HG03565 (cell line): Measurements from ENCODE around the gene SRSF10.
A peak's percentile ranks its signal among the peaks of the same experiment; 100 is the strongest.
"Not testable (repeated sequence)": the region's sequence is repeated elsewhere in the genome, so short reads cannot be mapped to it uniquely, and the experiment has no call there.

ENCODE experiments used
- ATAC-seq: cut with Tn5 transposase; IDR thresholded peaks from one replicate; pipeline ENCODE4 v1.9.1; 2021; ENCODE audit warnings: mild to moderate bottlenecking, moderate library complexity; ENCODE audit not compliant: unreplicated experiment

The SRSF10 gene

DNA sequence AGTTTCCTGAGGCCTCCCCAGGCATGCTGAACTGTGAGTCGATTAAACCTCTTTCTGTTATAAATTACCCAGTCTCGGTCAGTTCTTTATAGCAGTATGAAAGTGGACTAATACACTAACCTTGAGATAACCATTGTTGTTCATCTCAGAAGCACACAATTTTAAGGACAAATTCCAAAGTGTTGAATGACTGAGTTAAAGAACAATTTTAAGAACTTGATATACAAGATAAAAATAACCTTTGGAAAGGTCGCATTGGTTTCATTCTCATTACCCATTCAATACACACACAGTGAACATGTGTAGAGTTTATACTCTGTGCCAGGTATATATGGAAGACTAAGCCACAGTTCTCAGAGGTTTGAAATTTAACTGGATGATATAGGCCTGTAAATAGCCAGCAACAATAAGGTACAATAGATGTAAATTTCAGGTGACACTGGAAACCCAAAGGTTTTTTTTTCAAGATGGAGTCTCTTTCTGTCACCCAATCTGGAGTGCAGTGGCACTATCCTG is 19.1 kb upstream of the SRSF10 start:
- ATAC-seq, result no peak

DNA sequence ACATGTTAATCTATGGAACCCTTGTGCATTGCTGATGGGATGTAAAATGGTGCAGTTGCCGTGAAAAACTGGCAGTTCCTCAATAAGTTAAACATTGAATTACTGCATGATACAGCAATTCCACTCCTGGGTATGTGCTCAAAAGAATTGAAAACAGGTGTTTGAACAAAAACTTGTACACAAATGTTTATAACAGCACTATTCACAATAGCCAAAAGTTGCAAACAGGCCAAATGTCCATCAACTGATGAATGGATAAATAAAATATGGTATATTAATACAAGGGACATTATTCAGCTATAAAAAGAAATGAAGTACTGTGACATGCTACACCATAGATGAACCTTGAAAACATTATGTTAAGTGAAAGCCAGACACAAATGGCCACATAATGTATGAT is 17.7 kb upstream of the SRSF10 start:
- no peak for ATAC-seq

DNA sequence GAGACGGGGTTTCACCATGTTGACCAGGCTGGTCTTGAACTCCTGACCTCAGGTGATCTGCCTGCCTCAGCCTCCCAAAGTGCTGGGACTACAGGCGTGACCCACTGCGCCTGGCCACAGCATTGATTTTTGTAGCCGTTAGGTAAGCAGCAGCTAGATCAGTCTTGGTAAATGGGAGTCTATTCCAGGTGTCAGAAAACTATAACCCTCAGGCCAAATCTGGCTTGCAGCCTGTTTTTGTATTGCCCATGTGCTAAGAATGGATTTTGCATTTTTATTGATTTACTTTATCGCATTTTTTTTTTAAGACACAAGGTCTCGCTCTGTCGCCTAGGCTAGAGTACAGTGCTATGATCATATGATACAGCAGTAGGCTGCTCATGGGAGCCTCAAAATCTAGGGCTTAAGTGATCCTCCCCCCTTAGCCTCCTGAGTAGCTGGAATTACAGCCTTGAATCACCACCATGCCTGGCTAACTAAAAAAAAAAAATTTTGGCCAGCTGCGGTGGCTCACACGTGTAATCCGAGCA is 16.6 kb upstream of the SRSF10 start:
- ATAC-seq, result no peak

DNA sequence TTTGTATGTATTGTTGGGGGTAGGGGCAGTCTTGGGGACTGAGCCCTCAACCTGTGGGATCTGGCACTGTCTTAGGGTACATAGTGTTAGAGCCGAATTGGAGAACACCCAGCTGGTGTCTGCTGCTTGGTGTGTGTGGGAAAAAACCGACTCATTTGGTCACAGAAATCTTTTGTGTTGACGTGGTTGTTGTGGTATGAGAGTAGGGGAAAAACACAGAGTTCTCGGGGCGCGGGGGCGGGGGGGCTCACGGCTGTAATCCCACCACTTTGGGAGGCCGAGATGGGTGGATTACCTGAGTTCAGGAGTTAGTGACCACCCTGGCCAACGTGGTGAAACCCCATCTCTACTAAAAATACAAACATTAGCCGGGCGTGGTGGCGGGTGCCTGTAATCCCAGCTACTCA is 15.3 kb upstream of the SRSF10 start:
- no peak for ATAC-seq

DNA sequence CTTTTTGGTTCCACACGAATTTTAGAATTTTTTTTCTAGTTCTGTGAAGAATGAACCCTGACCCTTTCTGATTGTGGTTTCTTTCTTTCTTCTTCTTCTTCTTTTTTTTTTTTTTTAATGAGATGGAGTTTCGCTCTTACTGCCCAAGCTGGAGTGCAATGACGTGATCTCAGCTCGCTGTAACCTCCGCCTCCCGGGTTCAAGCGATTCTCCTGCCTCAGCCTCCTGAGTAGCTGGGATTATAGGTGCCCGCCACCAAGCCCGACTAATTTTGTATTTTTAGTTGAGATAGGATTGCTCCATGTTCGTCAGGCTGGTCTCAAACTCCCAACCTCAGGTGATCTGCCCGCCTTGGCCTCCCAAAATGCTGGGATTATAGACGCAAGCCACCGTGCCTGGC is 11.9 kb upstream of the SRSF10 start:
- not testable (repeated sequence) for ATAC-seq

DNA sequence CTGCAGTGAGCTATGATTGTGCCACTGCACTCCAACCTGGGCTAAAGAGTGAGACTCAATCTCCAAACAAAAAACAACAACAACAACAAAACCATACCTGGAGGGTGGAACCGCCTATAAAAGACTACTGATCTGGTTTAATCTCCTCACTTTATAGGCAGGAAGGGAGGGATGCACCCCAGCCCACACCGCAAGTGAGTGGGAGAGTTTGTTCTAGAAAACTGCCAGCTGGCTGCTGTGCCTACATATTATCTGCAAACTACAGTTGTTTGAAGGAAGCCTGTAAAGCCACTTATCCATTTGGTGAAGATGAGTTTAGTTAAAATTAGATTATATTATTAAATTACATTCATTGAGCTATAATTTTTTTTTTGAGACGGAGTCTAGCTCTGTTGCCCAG is 9.1 kb upstream of the SRSF10 start:
- no peak for ATAC-seq

DNA sequence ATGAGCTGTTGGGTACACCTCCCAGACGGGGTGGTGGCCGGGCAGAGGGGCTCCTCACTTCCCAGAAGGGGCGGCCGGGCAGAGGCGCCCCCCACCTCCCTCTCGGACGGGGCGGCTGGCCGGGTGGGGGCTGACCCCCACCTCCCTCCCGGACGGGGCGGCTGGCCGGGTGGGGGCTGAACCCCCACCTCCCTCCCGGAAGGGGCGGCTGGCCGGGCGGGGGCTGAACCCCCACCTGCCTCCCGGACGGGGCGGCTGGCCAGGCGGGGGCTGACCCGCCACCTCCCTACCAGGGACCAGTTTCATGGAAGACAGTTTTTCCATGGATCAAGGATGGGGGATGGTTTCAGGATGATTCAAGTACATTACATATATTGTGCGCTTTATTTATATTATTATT is 6.9 kb upstream of the SRSF10 start:
- ATAC-seq, result not testable (repeated sequence)

DNA sequence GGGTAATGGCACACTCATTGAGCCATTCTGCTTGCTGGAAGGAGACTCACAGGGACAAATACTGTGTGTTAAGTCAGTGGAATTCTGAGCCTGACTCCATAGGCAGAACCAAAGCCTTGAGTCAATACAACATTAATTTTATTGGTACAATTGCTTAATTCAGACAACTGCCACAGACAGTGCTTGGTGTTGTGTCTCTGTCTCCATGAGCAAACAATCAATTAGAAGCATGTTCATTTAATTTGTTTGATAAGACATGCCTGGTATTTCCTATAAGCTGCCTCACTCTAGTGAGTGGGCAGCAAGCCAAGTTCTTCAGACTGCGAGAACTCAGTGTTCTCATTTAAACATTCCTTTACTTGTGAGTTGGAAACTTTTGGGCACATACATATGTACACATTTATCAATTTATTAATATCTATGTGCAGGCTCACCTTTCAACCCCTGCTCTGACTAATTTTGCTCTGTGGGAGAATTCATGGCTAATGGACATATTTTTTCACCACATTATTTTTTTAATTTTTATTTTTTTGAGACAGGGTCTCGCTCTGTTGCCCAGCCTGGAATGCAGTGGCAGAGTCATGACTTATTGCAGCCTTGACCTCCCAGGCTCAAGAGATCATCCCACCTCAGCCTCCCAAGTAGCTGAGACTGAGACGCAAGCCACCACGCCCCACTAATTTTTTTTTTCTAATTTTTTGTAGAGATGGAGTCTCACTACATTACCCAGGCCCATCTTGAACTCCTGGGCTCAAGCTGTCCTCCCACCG is 4.5 kb upstream of the SRSF10 start:
- no peak for ATAC-seq

DNA sequence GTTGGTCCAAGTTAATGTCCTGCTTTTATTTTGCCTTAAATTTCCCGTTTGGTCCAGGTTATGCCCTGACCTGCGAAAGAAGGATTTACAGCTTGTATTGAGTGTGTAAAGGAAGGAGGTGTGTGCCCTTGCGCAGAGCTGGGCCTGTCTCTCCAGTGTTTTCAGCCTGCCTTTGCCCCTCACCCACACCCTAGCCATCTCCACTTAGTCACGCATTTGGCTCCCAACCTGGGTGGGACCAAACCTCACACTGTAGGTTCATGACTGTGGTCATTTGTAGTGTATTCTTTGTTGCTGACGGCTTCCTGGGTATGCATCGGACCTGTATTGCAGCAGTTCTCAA is 572 bp upstream of the SRSF10 start:
- ATAC-seq, result peak; percentile 20

DNA sequence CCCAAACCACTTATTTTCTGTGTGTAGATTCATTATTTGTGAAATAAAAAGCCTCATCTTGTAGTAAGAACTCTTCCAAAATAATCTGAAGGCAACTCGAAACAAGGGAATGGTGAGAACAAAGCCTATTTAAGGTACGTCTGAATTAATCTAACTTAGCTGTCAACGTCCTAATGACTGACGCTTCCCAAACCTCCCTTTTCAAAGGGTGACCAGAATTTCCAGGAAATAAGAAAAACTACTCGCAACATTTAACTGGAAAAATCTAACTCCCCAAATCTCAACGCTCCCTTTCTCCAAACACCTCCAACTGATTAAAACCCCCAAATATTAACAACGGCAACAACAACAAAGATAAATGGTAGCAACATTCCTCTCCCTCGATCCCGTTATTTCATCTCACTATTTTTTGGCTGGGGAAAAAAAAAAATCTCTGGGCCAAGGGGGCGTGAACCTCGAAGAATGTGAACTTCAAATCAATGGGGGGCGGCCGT is 693 bp downstream of the SRSF10 start:
- ATAC-seq, result no peak

DNA sequence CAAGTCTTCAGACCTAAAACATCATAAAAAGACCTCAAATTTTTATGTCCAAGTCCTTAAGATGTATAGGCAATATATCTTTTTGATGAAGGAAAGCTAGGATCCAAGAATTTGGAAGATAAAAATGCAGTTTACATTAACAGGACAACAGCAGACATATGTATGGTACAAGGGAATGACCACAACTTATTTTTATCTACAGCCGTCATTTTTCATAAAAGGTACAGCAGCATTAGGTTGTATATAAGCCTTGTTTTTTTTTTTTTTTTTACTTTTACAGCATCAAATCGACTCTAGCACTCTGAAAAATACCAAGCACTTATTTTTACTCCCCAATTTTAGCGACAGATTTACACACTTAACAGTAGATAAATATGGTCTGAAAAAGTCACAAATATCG is 1.3 kb downstream of the SRSF10 start:
- no peak for ATAC-seq

DNA sequence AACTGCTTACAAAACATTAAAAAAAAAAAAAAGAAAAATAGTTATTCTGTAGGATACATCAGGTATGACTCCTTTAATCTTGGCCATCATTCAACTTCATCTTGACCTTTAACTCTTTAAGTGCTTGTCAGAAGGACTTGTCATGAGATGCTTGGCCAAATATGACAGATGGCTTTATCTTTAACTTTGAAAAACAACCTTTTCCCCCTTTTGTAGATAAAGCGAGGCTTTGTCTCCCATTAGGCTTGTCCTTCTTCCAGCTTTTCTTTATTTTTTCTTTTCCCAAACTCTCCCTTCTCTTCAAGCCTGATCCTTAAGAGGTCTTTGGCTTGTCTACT is 2.3 kb downstream of the SRSF10 start:
- ATAC-seq, result no peak

DNA sequence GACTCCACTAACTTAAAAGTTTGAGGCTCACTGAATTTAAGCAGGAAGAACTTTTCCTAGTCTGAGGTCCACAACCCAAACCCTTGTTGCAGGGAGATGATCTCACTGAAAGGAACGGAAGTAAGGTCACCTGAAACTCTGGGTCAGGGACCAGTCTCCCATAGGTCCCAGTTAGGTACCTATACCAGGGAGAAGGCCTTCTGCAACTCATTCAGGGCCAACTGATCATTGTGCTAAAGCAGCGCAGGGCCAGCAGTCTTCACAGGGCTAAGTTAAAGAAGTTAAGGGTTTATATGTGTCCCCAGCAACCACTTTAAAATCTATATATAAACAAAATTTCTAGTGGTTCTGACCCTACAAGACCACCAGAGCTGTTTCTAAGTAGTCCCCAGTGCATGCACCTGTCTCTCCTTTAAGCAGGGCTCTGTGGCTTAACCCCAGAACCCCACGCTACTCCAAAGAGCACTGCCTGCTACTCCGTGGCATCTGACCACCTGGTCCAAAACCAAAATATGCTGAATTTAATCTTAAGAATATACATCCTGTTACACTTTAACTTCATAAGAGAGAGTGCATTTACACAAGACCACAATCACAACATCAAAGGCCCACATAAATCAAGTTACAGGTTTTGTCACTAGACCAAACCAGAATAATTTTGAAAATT is 2.8 kb downstream of the SRSF10 start:
- no peak for ATAC-seq

DNA sequence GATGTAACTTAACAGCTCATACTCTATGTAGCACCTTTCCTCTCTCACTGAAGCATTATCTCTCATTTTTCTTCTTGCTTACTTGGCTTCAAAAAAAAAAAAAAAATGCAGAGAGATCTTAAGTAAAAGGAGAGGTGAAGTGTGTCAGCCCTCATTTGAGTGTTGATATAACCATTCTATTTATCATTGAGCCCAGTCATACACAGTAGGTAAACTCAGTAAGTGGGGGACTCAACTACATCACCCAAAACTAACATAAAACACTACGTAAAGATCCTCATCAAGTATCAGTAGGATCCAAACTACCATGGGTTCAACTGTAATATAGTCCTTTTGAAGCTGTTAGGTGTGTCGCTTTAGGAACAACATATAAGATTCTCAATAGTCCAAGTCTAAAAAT is 12.3 kb downstream of the SRSF10 start:
- ATAC-seq, result no peak

DNA sequence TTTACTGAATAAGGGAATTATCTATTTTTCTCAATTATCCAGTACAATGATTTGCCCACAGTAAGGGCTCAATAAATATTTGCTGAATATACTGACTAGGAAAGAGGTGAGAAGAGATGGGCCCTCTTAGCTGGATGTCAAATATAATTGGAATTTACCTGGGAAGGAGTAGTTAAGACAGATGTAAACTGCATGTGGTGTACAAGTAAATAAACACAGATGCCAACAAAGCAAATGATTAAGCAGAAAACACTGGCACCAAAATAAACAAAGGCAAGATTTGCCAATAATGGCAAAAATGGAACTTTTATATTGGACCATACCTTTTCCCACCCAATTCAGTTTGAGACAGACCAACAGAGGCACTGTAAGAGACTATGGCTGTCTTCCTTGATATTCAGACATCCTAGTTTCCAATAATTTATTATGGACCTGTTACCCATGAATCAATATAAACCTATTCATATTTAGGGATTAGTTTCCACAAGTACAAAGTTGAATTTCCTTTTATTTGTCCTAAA is 13.1 kb downstream of the SRSF10 start:
- no peak for ATAC-seq

DNA sequence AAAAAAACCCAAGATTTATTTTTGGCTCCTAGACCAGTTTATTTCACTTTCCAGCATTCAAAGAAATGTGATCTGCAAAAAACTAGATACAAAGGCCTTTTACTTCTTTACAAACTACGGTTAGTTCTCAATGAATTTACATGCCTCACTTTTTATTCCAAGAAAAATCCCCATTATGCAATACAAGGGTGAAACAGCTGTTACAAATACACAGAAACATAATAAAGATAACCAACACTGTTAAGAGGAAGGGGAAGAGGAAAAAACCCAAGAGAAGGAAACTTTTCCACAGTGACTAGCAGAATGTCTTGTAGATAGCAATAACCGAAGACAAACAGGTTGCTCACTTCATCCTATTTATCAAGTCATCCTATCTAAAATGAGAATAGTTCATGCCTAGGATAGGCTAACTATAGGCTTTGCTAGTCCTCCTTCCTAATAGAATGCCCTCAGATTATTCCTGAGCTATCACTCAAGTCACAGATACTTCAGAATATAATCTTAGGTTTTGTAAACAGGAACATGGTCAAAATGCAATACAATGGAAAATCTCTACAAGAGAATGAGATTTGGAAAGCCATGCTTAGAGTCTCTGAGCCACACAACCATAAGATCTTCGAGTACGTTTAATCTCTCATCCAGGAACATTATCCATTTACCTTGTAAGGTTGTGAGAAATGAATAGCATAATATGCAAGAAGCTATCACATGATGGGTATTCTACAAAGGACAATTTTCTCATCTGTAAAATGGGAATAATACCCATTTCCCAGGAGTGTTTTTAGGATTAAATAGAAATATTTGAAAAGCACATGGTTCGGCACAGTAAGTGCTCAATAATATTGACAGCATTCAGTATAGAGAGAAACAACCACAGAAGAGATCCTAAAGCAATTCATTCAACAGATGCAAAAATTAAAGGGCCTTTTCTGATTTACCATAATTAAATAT is 15.1 kb downstream of the SRSF10 start:
- no peak for ATAC-seq

DNA sequence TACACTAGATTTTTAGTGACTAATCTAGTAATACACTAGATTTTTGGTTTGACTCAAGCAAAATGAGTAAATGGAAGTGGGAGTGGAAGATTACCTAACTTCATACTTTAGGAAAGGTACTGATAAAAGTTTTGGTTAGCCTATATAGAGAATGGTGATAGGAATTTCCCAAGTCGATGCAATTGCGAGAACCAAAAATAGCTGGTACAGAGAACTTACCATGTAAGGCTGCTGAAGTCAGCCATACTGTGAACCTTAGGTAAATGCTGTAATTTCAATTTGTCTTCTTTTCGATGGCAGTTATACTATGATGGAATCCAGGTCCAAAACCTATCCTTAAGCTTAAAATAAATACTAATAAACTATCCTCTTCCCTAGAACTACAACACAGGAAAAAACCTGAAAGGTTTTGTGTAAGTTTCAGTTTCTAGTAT is 15.9 kb downstream of the SRSF10 start:
- no peak for ATAC-seq

DNA sequence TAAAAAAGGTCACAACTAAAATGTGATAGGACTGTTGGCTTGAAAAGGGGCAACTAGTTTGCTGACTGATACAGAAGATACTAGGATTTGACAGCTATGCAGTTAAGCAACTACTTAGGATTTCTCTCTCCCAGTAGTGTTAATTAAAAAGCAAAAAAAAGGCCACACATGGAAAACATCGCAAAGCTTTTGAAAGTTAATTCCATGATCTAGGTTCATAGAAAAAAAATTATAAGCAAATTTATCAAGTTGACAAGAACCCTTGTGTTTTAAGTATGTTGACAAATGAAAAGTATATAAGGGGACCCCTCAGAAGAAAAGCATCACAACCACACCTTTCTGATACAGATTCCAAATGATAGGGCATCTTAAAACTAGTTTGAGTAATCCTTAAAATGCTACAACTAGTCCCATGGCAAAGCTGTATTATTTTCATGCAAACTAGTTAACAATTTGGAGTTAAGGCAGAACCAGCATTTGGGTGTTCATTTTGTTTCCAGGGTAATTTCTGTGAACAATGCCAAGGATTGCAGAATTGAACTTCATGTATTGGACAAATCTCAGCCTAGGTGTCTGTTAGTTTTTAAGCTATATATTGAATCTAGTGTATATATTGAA is 16.4 kb downstream of the SRSF10 start:
- ATAC-seq, result no peak

DNA sequence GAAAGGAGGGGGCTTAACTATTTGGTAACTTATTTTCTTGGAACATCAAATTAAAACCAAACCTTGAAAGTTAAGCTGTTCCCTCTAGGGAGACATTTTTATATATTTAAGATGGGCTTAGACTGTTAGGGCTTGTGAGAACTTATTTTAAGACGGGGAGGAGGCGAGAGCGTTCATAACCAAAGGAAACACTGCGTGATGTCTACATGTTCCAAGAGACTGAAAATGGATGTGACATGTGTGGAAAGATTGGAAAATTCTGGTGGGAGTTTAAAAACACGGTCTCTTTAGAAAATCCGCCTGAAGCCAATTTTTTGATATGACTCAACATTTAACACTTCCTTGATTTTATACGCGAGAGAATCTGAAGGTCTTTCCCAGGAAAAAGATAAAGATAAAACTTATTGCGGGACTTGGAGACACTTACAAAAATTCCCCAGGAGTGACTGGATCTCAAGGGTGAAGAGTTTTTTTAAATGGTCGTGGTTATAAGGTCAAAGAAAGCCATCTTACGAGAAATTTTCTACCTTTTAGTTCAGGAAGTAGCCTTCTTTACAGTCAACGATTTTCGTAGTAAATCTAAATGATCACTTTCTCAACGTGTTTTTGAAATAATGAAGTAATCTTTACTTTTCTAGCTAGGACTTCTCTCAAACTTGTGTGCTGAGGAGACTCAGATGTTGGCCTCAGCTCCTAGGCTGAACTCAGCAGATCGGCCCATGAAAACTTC is 19.7 kb downstream of the SRSF10 start:
- ATAC-seq, result no peak
